Epithelial cell of alveolus of lung (primary cell): ENCODE results near the gene SPEM2. TPM values are rescaled to one million over a fixed set of nuclear protein-coding genes. Genes with fewer than 3 reads are reported as not detected.

Experiments used
- total RNA-seq: library from RNA; depleted of rRNA; stranded (reverse); fragments of >200 nt; gene quantifications from 2 replicates; pipeline ENCODE4 v1.2.1, GENCODE V29; 2015

SPEM2 gene
- total RNA-seq, result not detected in 2 replicates

GRCh38 chr17:7425316-7425715, at the start of gene SPEM2:
TSS of gene SPEM2 (plus strand) at chr17:7425616. CDS start at chr17:7425689, 73 bp downstream.

GRCh38 chr17:7380855-7381683, 44.3 kb upstream of the SPEM2 start, which contains the start of gene TNK1:
TSS of gene TNK1 (plus strand) at chr17:7381089. CDS start at chr17:7382927, 1,838 bp downstream.

GRCh38 chr17:7394452-7395191, 30.8 kb upstream of the SPEM2 start, which contains the start of gene PLSCR3:
TSS of gene PLSCR3 (minus strand) at chr17:7394525. CDS start at chr17:7394110, 415 bp downstream.

GRCh38 chr17:7403977-7404736, 21.3 kb upstream of the SPEM2 start, which contains the start of gene TMEM256:
TSS of gene TMEM256 (minus strand) at chr17:7404097. CDS start at chr17:7404084, 13 bp downstream.

GRCh38 chr17:7407485-7408251, 17.7 kb upstream of the SPEM2 start, which contains the start of gene NLGN2:
TSS of gene NLGN2 (plus strand) at chr17:7407845. CDS start at chr17:7408256, 411 bp downstream.

GRCh38 chr17:7419819-7420610, 5.4 kb upstream of the SPEM2 start, which contains the start of gene SPEM1:
TSS of gene SPEM1 (plus strand) at chr17:7420324. CDS start at chr17:7420385, 61 bp downstream.

GRCh38 chr17:7428557-7428956, 3.1 kb downstream of the SPEM2 start, which contains the start of gene SPEM3:
TSS of gene SPEM3 (plus strand) at chr17:7428857. CDS start at chr17:7428903, 46 bp downstream.

GRCh38 chr17:7439462-7440112, 14.2 kb downstream of the SPEM2 start, which contains the start of gene FGF11:
TSS of gene FGF11 (plus strand) at chr17:7439512. CDS start at chr17:7439621, 109 bp downstream.

GRCh38 chr17:7444682-7445618, 19.5 kb downstream of the SPEM2 start, which contains the start of gene CHRNB1:
TSS of gene CHRNB1 (plus strand) at chr17:7445061. CDS start at chr17:7445128, 67 bp downstream.

Other genes starting within 250 kb of the SPEM2 start
- 0.80 and 1.0 TPM in 2 replicates for gene ASGR1, start 246.2 kb upstream of the SPEM2 start, total RNA-seq
- gene DLG4, start 205.8 kb upstream of the SPEM2 start, total RNA-seq, result 11.8 and 18.9 TPM in 2 replicates
- gene ACADVL, start 205.7 kb upstream of the SPEM2 start, total RNA-seq, result 184 and 242 TPM in 2 replicates
- gene DVL2, start 191.1 kb upstream of the SPEM2 start, total RNA-seq, result 50.8 and 59.7 TPM in 2 replicates
- gene PHF23, start 186.2 kb upstream of the SPEM2 start, total RNA-seq, result 55.6 and 63.3 TPM in 2 replicates
- 310 and 533 TPM in 2 replicates for gene GABARAP, start 183.2 kb upstream of the SPEM2 start, total RNA-seq
- 64.9 and 130 TPM in 2 replicates for gene CTDNEP1, start 173.9 kb upstream of the SPEM2 start, total RNA-seq
- 34.9 and 40.0 TPM in 2 replicates for gene ELP5, start 173.4 kb upstream of the SPEM2 start, total RNA-seq
- 1.8 and 23.0 TPM in 2 replicates for gene CLDN7, start 163.1 kb upstream of the SPEM2 start, total RNA-seq
- 0.13 and 0.96 TPM in 2 replicates for gene SLC2A4, start 143.9 kb upstream of the SPEM2 start, total RNA-seq
- 3.9 TPM in 1 of 2 replicates, not detected in the other for gene YBX2, start 131.0 kb upstream of the SPEM2 start, total RNA-seq
- gene EIF5A, start 118.0 kb upstream of the SPEM2 start, total RNA-seq, result 167 and 647 TPM in 2 replicates
- 36.5 and 37.0 TPM in 2 replicates for gene GPS2, start 110.3 kb upstream of the SPEM2 start, total RNA-seq
- gene NEURL4, start 96.3 kb upstream of the SPEM2 start, total RNA-seq, result 7.5 and 10.5 TPM in 2 replicates
- gene ACAP1, start 89.1 kb upstream of the SPEM2 start, total RNA-seq, result 1.5 and 2.7 TPM in 2 replicates
- 11.4 and 17.8 TPM in 2 replicates for gene KCTD11, start 73.5 kb upstream of the SPEM2 start, total RNA-seq
- gene TMEM95, start 70.5 kb upstream of the SPEM2 start, total RNA-seq, result 0.13 TPM in 1 of 2 replicates, not detected in the other
- 0.65 and 2.2 TPM in 2 replicates for gene TNK1, start 44.5 kb upstream of the SPEM2 start, total RNA-seq
- gene PLSCR3, start 31.1 kb upstream of the SPEM2 start, total RNA-seq, result 60.1 and 62.8 TPM in 2 replicates
- 130 and 211 TPM in 2 replicates for gene TMEM256, start 21.5 kb upstream of the SPEM2 start, total RNA-seq
- 18.5 and 38.1 TPM in 2 replicates for gene NLGN2, start 17.8 kb upstream of the SPEM2 start, total RNA-seq
- not detected in 2 replicates for gene SPEM1, start 5.3 kb upstream of the SPEM2 start, total RNA-seq
- not detected in 2 replicates for gene SPEM3, start 3.2 kb downstream of the SPEM2 start, total RNA-seq
- gene TMEM102, start 9.8 kb downstream of the SPEM2 start, total RNA-seq, result 3.8 and 8.9 TPM in 2 replicates
- gene FGF11, start 13.9 kb downstream of the SPEM2 start, total RNA-seq, result 2.1 and 7.3 TPM in 2 replicates
- gene CHRNB1, start 19.4 kb downstream of the SPEM2 start, total RNA-seq, result 5.2 and 11.9 TPM in 2 replicates
- 24.3 and 39.0 TPM in 2 replicates for gene ZBTB4, start 54.0 kb downstream of the SPEM2 start, total RNA-seq
- not detected in 2 replicates for gene SLC35G6, start 55.8 kb downstream of the SPEM2 start, total RNA-seq
- gene POLR2A, start 58.8 kb downstream of the SPEM2 start, total RNA-seq, result 55.6 and 62.1 TPM in 2 replicates
- gene TNFSF12, start 123.4 kb downstream of the SPEM2 start, total RNA-seq, result 16.0 and 20.4 TPM in 2 replicates
- gene TNFSF13, start 133.1 kb downstream of the SPEM2 start, total RNA-seq, result 4.1 and 4.9 TPM in 2 replicates
- 62.5 and 73.4 TPM in 2 replicates for gene SENP3, start 136.3 kb downstream of the SPEM2 start, total RNA-seq
- 37.4 and 40.5 TPM in 2 replicates for gene CD68, start 154.0 kb downstream of the SPEM2 start, total RNA-seq
- gene MPDU1, start 158.2 kb downstream of the SPEM2 start, total RNA-seq, result 202 and 249 TPM in 2 replicates
- gene SOX15, start 164.5 kb downstream of the SPEM2 start, total RNA-seq, result 0.52 and 2.8 TPM in 2 replicates
- gene FXR2, start 189.3 kb downstream of the SPEM2 start, total RNA-seq, result 24.8 and 37.5 TPM in 2 replicates
- gene SAT2, start 202.2 kb downstream of the SPEM2 start, total RNA-seq, result 26.6 and 100 TPM in 2 replicates
- gene SHBG, start 204.5 kb downstream of the SPEM2 start, total RNA-seq, result 0.26 and 1.4 TPM in 2 replicates
- gene ATP1B2, start 225.3 kb downstream of the SPEM2 start, total RNA-seq, result 1.0 TPM in 1 of 2 replicates, not detected in the other